Measurements from ENCODE around the gene CCDC142. TPM values are rescaled to one million over a fixed set of nuclear protein-coding genes. Genes with fewer than 3 reads are reported as not detected.
A peak's percentile ranks its signal among the peaks of the same experiment; 100 is the strongest.

Gene CCDC142
- total and polyA plus RNA-seq, 9 of the 15 experiments (the other 6 are each of a cell fraction or from before 2014, with no cell fraction given), result 0.55 to 11.7 (median 7.2) TPM

DNA sequence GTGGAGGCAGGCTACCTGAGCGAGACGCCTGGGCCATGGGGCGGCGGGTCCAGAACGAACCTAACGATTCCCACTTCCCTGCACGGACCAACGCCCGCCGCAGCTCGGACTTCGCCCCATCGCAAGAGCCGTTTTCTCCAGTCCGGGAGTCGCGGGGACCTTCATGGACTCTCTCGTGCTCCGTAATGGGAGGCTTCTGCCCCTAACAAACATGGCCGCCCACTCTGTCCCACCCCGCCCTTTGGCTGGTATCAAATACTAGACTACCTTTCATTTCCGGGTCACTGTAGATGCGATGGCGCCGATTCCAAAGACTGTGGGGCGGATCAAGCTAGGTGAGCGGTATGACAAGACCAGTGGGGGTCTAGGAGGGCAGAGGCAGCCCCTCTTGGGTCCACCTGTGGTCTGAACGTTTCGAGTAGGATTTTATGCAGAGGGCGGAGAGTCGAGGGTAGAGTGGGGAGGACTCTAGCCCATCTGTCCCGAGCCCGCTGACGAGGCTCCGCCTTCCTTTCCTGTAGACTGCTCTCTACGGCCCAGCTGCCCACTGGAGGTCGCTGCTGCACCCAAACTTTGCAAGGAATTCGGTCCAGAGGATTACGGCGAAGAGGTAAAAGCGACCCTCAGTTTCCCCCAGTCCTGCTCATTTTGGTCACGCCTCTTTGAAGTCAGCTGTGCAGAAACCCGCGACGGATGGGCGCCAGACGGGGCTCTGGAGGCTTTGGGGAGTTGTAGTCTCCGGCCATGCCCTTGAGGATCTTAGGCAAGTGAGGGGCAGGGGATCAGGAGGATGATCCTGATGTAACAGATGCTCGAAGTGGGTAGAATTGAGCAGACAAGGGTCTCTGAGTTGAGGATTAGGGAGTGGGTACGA lies at the start of gene CCDC142, which contains the start of gene TTC31 (continued):
- TF ChIP-seq, protein P1, sequence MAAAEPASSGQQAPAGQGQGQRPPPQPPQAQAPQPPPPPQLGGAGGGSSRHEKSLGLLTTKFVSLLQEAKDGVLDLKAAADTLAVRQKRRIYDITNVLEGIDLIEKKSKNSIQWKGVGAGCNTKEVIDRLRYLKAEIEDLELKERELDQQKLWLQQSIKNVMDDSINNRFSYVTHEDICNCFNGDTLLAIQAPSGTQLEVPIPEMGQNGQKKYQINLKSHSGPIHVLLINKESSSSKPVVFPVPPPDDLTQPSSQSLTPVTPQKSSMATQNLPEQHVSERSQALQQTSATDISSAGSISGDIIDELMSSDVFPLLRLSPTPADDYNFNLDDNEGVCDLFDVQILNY (CRISPR knock-in tag; IDR thresholded peaks at IDR 0.05), result no peak
- TF ChIP-seq EWSR1 (IDR thresholded peaks at IDR 0.05; ENCODE audit: borderline replicate concordance, low read depth, partially characterized antibody), result no peak
- no peak for TF ChIP-seq RFX1 (IDR thresholded peaks at IDR 0.05)
- TF ChIP-seq ZNF668 (CRISPR knock-in tag; IDR thresholded peaks at IDR 0.05), result no peak
- peak; percentile 90 for TF ChIP-seq EP400 (IDR thresholded peaks at IDR 0.05)
- no peak for TF ChIP-seq ZNF583 (CRISPR knock-in tag; IDR thresholded peaks at IDR 0.05)
- TF ChIP-seq XRCC4 (IDR thresholded peaks at IDR 0.05; ENCODE audit: extremely low read depth, insufficient read depth, insufficient read length), result no peak
- TF ChIP-seq HEY1 (CRISPR knock-in tag; IDR thresholded peaks at IDR 0.05; ENCODE audit: borderline replicate concordance), result no peak
- TF ChIP-seq ZEB2 (IDR thresholded peaks at IDR 0.05), result 0 out of 2 replicates have a peak, but pooled peaks have one; percentile 24
- TF ChIP-seq POLR3G (IDR thresholded peaks at IDR 0.05; ENCODE audit: extremely low read depth, insufficient read length, insufficient replicate concordance), result no peak
- TF ChIP-seq RFX5 (IDR thresholded peaks at IDR 0.05; ENCODE audit: low read depth, low read length), result no peak
- TF ChIP-seq MBD2 (IDR thresholded peaks at IDR 0.05; ENCODE audit: borderline replicate concordance, low read depth), result peak; percentile 93
- TF ChIP-seq SNRNP70 (optimal IDR thresholded peaks at IDR 0.05; ENCODE audit: low read depth, low read length), result no peak
- TF ChIP-seq CHD4 (IDR thresholded peaks at IDR 0.05; ENCODE audit: insufficient read depth, insufficient replicate concordance, low read depth, low read length, poor library complexity, severe bottlenecking), result no peak
- TF ChIP-seq, protein P2, sequence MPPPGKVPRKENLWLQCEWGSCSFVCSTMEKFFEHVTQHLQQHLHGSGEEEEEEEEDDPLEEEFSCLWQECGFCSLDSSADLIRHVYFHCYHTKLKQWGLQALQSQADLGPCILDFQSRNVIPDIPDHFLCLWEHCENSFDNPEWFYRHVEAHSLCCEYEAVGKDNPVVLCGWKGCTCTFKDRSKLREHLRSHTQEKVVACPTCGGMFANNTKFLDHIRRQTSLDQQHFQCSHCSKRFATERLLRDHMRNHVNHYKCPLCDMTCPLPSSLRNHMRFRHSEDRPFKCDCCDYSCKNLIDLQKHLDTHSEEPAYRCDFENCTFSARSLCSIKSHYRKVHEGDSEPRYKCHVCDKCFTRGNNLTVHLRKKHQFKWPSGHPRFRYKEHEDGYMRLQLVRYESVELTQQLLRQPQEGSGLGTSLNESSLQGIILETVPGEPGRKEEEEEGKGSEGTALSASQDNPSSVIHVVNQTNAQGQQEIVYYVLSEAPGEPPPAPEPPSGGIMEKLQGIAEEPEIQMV (tag; conservative IDR thresholded peaks at IDR 0.05; ENCODE audit: low read depth), result no peak
- no peak for TF ChIP-seq ETV5 (CRISPR knock-in tag; IDR thresholded peaks at IDR 0.05; ENCODE audit: low read depth)
- TF ChIP-seq BCOR (IDR thresholded peaks at IDR 0.05), result peak; percentile 65; the same call in 1 of the 2 replicates
- TF ChIP-seq, protein P3, sequence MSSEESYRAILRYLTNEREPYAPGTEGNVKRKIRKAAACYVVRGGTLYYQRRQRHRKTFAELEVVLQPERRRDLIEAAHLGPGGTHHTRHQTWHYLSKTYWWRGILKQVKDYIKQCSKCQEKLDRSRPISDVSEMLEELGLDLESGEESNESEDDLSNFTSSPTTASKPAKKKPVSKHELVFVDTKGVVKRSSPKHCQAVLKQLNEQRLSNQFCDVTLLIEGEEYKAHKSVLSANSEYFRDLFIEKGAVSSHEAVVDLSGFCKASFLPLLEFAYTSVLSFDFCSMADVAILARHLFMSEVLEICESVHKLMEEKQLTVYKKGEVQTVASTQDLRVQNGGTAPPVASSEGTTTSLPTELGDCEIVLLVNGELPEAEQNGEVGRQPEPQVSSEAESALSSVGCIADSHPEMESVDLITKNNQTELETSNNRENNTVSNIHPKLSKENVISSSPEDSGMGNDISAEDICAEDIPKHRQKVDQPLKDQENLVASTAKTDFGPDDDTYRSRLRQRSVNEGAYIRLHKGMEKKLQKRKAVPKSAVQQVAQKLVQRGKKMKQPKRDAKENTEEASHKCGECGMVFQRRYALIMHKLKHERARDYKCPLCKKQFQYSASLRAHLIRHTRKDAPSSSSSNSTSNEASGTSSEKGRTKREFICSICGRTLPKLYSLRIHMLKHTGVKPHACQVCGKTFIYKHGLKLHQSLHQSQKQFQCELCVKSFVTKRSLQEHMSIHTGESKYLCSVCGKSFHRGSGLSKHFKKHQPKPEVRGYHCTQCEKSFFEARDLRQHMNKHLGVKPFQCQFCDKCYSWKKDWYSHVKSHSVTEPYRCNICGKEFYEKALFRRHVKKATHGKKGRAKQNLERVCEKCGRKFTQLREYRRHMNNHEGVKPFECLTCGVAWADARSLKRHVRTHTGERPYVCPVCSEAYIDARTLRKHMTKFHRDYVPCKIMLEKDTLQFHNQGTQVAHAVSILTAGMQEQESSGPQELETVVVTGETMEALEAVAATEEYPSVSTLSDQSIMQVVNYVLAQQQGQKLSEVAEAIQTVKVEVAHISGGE (CRISPR knock-in tag; IDR thresholded peaks at IDR 0.05), result peak in 2 of 3 experiments; percentile 7 to 96; a peak in 2 of 6 replicates
- TF ChIP-seq, protein P4, sequence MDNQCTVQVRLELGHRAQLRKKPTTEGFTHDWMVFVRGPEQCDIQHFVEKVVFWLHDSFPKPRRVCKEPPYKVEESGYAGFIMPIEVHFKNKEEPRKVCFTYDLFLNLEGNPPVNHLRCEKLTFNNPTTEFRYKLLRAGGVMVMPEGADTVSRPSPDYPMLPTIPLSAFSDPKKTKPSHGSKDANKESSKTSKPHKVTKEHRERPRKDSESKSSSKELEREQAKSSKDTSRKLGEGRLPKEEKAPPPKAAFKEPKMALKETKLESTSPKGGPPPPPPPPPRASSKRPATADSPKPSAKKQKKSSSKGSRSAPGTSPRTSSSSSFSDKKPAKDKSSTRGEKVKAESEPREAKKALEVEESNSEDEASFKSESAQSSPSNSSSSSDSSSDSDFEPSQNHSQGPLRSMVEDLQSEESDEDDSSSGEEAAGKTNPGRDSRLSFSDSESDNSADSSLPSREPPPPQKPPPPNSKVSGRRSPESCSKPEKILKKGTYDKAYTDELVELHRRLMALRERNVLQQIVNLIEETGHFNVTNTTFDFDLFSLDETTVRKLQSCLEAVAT (IDR thresholded peaks at IDR 0.05), result peak in 1 of 2 experiments; percentile 30; a peak in 1 of 4 replicates
- TF ChIP-seq RBM34 (IDR thresholded peaks at IDR 0.05; ENCODE audit: borderline replicate concordance, insufficient read depth, low read length), result no peak

Measured in K562 (cell line).